K562 (cell line): ENCODE results near the gene DIAPH1. TPM values are rescaled to one million over a fixed set of nuclear protein-coding genes. Genes with fewer than 3 reads are reported as not detected.

ENCODE experiments used
- ATAC-seq: fragments of 200-7000 bp; cut with Tn5 transposase; 3 replicates; pipeline ENCODE4 v1.9.1; 2020; ENCODE audit warnings: moderate library complexity
- BruUV-seq: library from RNA; stranded (reverse); fragments of 400-500 nt; replicated peaks from 2 replicates; lab custom pipeline; 2021; lab: Mats Ljungman, UMichigan
- CTCF ChIA-PET: fragments of 300-600 bp; formaldehyde crosslinking; extraction: SDS; loops from one replicate; lab custom pipeline; 2021; ENCODE audit warnings: low intra/inter-chr PET ratio; lab: Yijun Ruan, JAX
- POLR2A ChIA-PET: fragments of 300-600, 350-650 bp; sonication (Branson Sonifier 250); formaldehyde crosslinking; extraction: SDS; loops from one replicate; lab custom pipeline; 2021; ENCODE audit warnings: antibody characterized with exemption, inconsistent platforms; lab: Yijun Ruan, JAX
- DNase-seq, 4 experiments: peaks; one replicate each; pipeline versions ENCODE4 v3.0.0 to v3.0.0-alpha.2; 2011 to 2018; ENCODE audit warnings: low spot score in 3 of 4, mixed read lengths in 3 of 4; ENCODE audit errors: extremely low read depth in 1 of 4
- FAIRE-seq: peaks from 2 replicates; lab custom pipeline; 2011; peaks lifted over from hg19 to GRCh38; lab: Jason Lieb, UNC
- H2AFZ ChIP-seq: 2 replicates; pipeline ENCODE4 v1.6.0; 2011; ENCODE audit warnings: low read depth, low read length, control low read depth, inconsistent platforms
- H3K27ac ChIP-seq: fragments of 200-600 bp; 3 replicates; pipeline ENCODE4 v1.8.0; 2011; ENCODE audit warnings: low read depth, mild to moderate bottlenecking, control low read depth, inconsistent platforms, low read length, moderate library complexity, mixed read lengths; ENCODE audit errors: extremely low read depth
- H3K27me3 ChIP-seq, 2 experiments: fragments of 300-600 bp in 1 of 2; 2 replicates in 1 of 2; 3 replicates in 1 of 2; pipeline versions ENCODE4 v1.6.0 to v1.8.0; 2011; ENCODE audit warnings: inconsistent platforms in 2 of 2, low read length in 2 of 2, mild to moderate bottlenecking in 1 of 2, mixed read lengths in 1 of 2, moderate library complexity in 1 of 2; ENCODE audit not compliant: control insufficient read depth in 2 of 2, insufficient read depth in 2 of 2
- H3K36me3 ChIP-seq: fragments of 300-600 bp; 3 replicates; pipeline ENCODE4 v1.8.0; 2011; ENCODE audit warnings: mild to moderate bottlenecking, low read length, inconsistent platforms; ENCODE audit not compliant: control insufficient read depth, insufficient read depth
- H3K4me1 ChIP-seq, 2 experiments: fragments of 200-600 bp in 1 of 2; replicated peaks in 1 of 2; 2 replicates in 1 of 2; 3 replicates in 1 of 2; pipeline versions ENCODE4 v1.5.1 to v1.8.0; 2011; ENCODE audit warnings: inconsistent platforms in 2 of 2, low read length in 2 of 2, mild to moderate bottlenecking in 1 of 2, mixed read lengths in 1 of 2, moderate library complexity in 1 of 2; ENCODE audit not compliant: control insufficient read depth in 2 of 2, insufficient read depth in 2 of 2
- H3K4me2 ChIP-seq: 2 replicates; pipeline ENCODE4 v1.6.1; 2011; ENCODE audit warnings: low read length, control low read depth, inconsistent platforms, mixed read lengths; ENCODE audit not compliant: insufficient read depth
- H3K4me3 ChIP-seq: fragments of 200-600 bp; sonication (generic), shearing (Covaris generic); 2 replicates; pipeline ENCODE4 v1.5.1; 2016; ENCODE audit warnings: control low read depth, inconsistent platforms
- H3K79me2 ChIP-seq: fragments of 200-600 bp; 3 replicates; pipeline ENCODE4 v1.8.0; 2011; ENCODE audit warnings: low read length, inconsistent platforms; ENCODE audit not compliant: control insufficient read depth, insufficient read depth
- H3K9ac ChIP-seq, 2 experiments: 2 replicates each; pipeline versions ENCODE4 v1.6.0 to v1.6.1; 2011; ENCODE audit warnings: low read depth in 2 of 2, low read length in 2 of 2, control low read depth in 1 of 2, inconsistent platforms in 1 of 2, mild to moderate bottlenecking in 1 of 2, mixed read lengths in 1 of 2; ENCODE audit not compliant: insufficient read depth in 1 of 2
- H3K9me1 ChIP-seq: one replicate; pipeline ENCODE4 v1.6.0; 2011; ENCODE audit warnings: inconsistent platforms, mild to moderate bottlenecking, low read length, moderate library complexity; ENCODE audit not compliant: control insufficient read depth, insufficient read depth
- H3K9me3 ChIP-seq: replicated peaks from 2 replicates; pipeline ENCODE4 v1.5.1; 2011; ENCODE audit warnings: low read depth, low read length, inconsistent platforms; ENCODE audit not compliant: control insufficient read depth, insufficient read depth
- H4K20me1 ChIP-seq: replicated peaks from 2 replicates; pipeline ENCODE4 v1.6.1; 2011; ENCODE audit warnings: low read length, inconsistent platforms, mixed read lengths; ENCODE audit not compliant: control insufficient read depth, insufficient read depth
- DDX20 ChIP-seq: fragments of 450-650 bp; IDR thresholded peaks from 2 replicates; pipeline ENCODE4 v1.6.1; 2016; ENCODE audit warnings: missing genetic modification characterization, low read depth, mild to moderate bottlenecking, missing compliant biosample characterization, moderate library complexity
- SMARCB1 ChIP-seq: IDR thresholded peaks from 2 replicates; pipeline ENCODE4 v1.6.1; 2011; ENCODE audit warnings: improper control_type of control experiment, low read depth; ENCODE audit not compliant: insufficient read length
- ZC3H11A ChIP-seq: IDR thresholded peaks from 2 replicates; pipeline ENCODE4 v1.6.1; 2012; ENCODE audit warnings: low read depth, low read length, improper control_type of control experiment
- WGBS: fragments of 100-300 bp; shearing (Covaris generic); methylation state at CpG from one replicate; pipeline ENCODE4 v1.1.6; 2016; ENCODE audit warnings: low coverage, mixed read lengths; ENCODE audit not compliant: insufficient coverage; ENCODE audit errors: missing lambda C conversion rate; 5-methylcytosine and 5-hydroxymethylcytosine counted together
- in situ Hi-C: fragments of 300-500 bp; cut with MboI; formaldehyde crosslinking; loops from 4 replicates; pipeline ENCODE4 v1.15.0; 2018; ENCODE audit warnings: inconsistent platforms, mixed read lengths
- intact Hi-C: fragments of 100-400 bp; cut with micrococcal nuclease; formaldehyde crosslinking; loops from 2 replicates; pipeline ENCODE4 v1.14.2; 2022
- polyA plus RNA-seq, 8 experiments: library from polyadenylated mRNA; depleted of rRNA in 4 of 8; stranded (reverse) in 5 of 8; unstranded in 3 of 8; fragments of >200 nt; fragmentation: Nextera tagmentation in 2 of 8; fragmentation: Illumina TruSeq in 1 of 8; extraction: Ambion mirVana in 2 of 8; extraction: Trizol in 1 of 8; gene quantifications; 2 replicates each; pipeline versions ENCODE4 v1.2.1 to v1.2.3, GENCODE V29; 2011 to 2014; ENCODE audit warnings: inconsistent platforms in 1 of 8, missing spikeins in 1 of 8
- total RNA-seq, 7 experiments: library from RNA; depleted of rRNA in 6 of 7; stranded (reverse); fragments of >200 nt in 6 of 7; fragmentation: Illumina TruSeq in 2 of 7; extraction: Trizol in 2 of 7; gene quantifications; 2 replicates each; pipeline versions ENCODE4 v1.2.1 to v1.2.3, GENCODE V29; 2011 to 2021; ENCODE audit warnings: low replicate concordance in 1 of 7
- TF ChIP-seq, protein P1 (sequence below), 2 experiments: fragments of 450-650 bp in 1 of 2; sonication (generic) in 1 of 2; formaldehyde crosslinking in 1 of 2; IDR thresholded peaks; 2 replicates each; pipeline versions ENCODE4 v1.7.1 to v1.9.0; 2016 to 2022; ENCODE audit warnings: inconsistent platforms in 1 of 2, mild to moderate bottlenecking in 1 of 2, missing genetic modification reagents in 1 of 2

DIAPH1 gene
- total and polyA plus RNA-seq, 9 of the 15 experiments (the other 6 are each of a cell fraction or from before 2014, with no cell fraction given): 60.8 to 328 (median 97.8) TPM

DNA sequence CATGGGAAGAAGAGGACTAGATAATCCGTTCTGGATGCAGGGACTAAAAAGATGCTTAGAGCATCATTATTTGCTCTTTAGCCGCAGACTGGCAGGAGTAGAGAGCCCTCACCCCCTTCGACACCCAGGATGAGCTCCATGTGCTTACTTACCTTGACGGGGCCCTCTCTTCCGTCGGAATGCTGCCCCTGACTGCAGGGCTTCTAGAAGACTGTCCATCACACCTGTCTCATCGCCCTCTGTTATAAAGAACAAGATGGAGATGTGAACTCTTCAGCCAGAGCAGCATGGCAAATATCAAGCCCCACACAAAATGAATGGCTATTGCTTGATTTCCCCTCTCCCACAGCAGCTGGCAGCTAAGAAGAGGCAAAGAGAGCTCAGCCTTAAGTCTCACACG lies 94.8 kb downstream of the DIAPH1 start:
- no peaks in the 10 kb centered on the region for H3K27me3 ChIP-seq
- H4K20me1 ChIP-seq: no peaks in the 10 kb centered on the region; the same call in 1 of the 2 replicates
- WGBS: 99% methylated on average over 8 of the region's 8 CpGs
- TF ChIP-seq SMARCB1 (no peak), DDX20 (tag) (no peak)
- CTCF ChIA-PET: interaction anchor here (1.0 to 1.8 kb wide), 6 partner anchors 94 to 198 kb away, joined by 3 to 7 read pairs (median 4); partner anchors contain the start of genes PCDHGA11, PCDHGA12 and PCDHGA9
- H3K4me2 ChIP-seq: no peak overlapping the region
- FAIRE-seq (no peak), DNase-seq (no peak), ATAC-seq (no peak)
- peaks cover 99% of the 10 kb centered on the region for H3K36me3 ChIP-seq
- no peaks in the 10 kb centered on the region for H3K9me1 ChIP-seq
- peaks cover 0 to 7% of the 10 kb centered on the region in 2 experiments; a peak in 2 of 5 replicates for H3K4me1 ChIP-seq
- no TSS peak for BruUV-seq
- H2AFZ ChIP-seq: no peak overlapping the region
- no peak overlapping the region for H3K9ac ChIP-seq
- POLR2A ChIA-PET: interaction anchor here (1.1 kb wide), 1 partner anchor 94 kb away, joined by 3 read pairs; the partner anchor contains the start of gene PCDHGA12
- no peaks in the 10 kb centered on the region for H3K79me2 ChIP-seq
- no peak overlapping the region for H3K4me3 ChIP-seq
- intact Hi-C loops: loop anchor here (5.0 kb wide), 1 partner anchor 112 kb away; the partner anchor contains the start of gene PCDHGA10
- H3K27ac ChIP-seq: no peak overlapping the region
- H3K9me3 ChIP-seq: no peaks in the 10 kb centered on the region
- in situ Hi-C loops: loop anchor here (5.0 kb wide), 1 partner anchor 102 kb away; the partner anchor contains the start of gene PCDHGA11

DNA sequence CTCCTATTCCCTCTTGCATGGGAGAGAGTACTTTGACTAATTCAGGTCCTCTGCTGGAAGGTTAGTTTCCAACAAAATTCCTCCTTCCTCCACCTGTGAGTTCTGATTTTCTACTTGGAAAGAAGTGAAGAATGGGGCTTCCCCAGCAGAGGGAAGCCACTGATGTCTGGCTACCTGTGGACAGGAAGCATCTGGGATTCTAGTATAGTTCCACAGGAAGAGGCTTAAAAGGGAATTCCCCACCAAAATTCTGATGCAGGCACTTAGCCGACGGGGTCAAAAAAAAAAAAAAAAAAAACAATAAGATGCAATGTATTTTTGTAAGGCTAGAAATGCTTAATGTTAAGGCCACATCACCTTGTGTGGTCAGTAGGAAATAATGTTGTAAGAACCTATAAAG lies 96.5 kb downstream of the DIAPH1 start:
- intact Hi-C loops: loop anchor here (5.0 kb wide), 1 partner anchor 110 kb away; the partner anchor contains the start of gene PCDHGA10
- Histone ChIP-seq H3K27me3 (no peaks in the 10 kb centered on the region), H2AFZ (no peak overlapping the region), H3K4me1 (peaks cover 0 to 7% of the 10 kb centered on the region in 2 experiments; a peak in 2 of 5 replicates), H3K9ac (no peak overlapping the region), H3K9me3 (no peaks in the 10 kb centered on the region), H3K27ac (no peak overlapping the region), H3K36me3 (peaks cover 99% of the 10 kb centered on the region), H3K9me1 (no peaks in the 10 kb centered on the region), H3K79me2 (no peaks in the 10 kb centered on the region), H3K4me2 (no peak overlapping the region), H3K4me3 (no peak overlapping the region), H4K20me1 (no peaks in the 10 kb centered on the region; the same call in 1 of the 2 replicates)
- TSS peak; percentile 6 for BruUV-seq
- DNase-seq (no peak), ATAC-seq (no peak), FAIRE-seq (no peak)
- 90% methylated on average over 2 of the region's 2 CpGs for WGBS
- ChIA-PET POLR2A (interaction anchor here (1.0 kb wide), 1 partner anchor 76 kb away, joined by 3 read pairs; no protein-coding TSS in a partner anchor), CTCF (interaction anchor here (0.6 kb wide), 1 partner anchor 110 kb away, joined by 3 read pairs; no protein-coding TSS in a partner anchor)
- in situ Hi-C loops: loop anchor here (5.0 kb wide), 1 partner anchor 100 kb away; the partner anchor contains the start of gene PCDHGA11
- no peak for TF ChIP-seq ZC3H11A
- TF ChIP-seq, protein P1, sequence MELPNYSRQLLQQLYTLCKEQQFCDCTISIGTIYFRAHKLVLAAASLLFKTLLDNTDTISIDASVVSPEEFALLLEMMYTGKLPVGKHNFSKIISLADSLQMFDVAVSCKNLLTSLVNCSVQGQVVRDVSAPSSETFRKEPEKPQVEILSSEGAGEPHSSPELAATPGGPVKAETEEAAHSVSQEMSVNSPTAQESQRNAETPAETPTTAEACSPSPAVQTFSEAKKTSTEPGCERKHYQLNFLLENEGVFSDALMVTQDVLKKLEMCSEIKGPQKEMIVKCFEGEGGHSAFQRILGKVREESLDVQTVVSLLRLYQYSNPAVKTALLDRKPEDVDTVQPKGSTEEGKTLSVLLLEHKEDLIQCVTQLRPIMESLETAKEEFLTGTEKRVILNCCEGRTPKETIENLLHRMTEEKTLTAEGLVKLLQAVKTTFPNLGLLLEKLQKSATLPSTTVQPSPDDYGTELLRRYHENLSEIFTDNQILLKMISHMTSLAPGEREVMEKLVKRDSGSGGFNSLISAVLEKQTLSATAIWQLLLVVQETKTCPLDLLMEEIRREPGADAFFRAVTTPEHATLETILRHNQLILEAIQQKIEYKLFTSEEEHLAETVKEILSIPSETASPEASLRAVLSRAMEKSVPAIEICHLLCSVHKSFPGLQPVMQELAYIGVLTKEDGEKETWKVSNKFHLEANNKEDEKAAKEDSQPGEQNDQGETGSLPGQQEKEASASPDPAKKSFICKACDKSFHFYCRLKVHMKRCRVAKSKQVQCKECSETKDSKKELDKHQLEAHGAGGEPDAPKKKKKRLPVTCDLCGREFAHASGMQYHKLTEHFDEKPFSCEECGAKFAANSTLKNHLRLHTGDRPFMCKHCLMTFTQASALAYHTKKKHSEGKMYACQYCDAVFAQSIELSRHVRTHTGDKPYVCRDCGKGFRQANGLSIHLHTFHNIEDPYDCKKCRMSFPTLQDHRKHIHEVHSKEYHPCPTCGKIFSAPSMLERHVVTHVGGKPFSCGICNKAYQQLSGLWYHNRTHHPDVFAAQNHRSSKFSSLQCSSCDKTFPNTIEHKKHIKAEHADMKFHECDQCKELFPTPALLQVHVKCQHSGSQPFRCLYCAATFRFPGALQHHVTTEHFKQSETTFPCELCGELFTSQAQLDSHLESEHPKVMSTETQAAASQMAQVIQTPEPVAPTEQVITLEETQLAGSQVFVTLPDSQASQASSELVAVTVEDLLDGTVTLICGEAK (IDR thresholded peaks at IDR 0.05): no peak
- TF ChIP-seq, protein P1 (CRISPR knock-in tag; IDR thresholded peaks at IDR 0.05): no peak
